A673 (cell line): Measurements from ENCODE around the gene SCAF1.

Source experiments
- CTCF ChIP-seq: fragments of 300-800, 200-600 bp; sonication (generic); conservative IDR thresholded peaks from 2 replicates; pipeline ENCODE4 v1.5.1; 2017; ENCODE audit warnings: low read depth, mild to moderate bottlenecking, antibody characterized with exemption, low read length, moderate library complexity, mixed read lengths
- EZH2 ChIP-seq: fragments of 200-600 bp; sonication (generic); IDR thresholded peaks from 2 replicates; pipeline ENCODE4 v1.6.1; 2017; ENCODE audit warnings: borderline replicate concordance, low read depth, mild to moderate bottlenecking, mixed read lengths, antibody characterized with exemption, low read length; ENCODE audit not compliant: poor library complexity, severe bottlenecking

DNA sequence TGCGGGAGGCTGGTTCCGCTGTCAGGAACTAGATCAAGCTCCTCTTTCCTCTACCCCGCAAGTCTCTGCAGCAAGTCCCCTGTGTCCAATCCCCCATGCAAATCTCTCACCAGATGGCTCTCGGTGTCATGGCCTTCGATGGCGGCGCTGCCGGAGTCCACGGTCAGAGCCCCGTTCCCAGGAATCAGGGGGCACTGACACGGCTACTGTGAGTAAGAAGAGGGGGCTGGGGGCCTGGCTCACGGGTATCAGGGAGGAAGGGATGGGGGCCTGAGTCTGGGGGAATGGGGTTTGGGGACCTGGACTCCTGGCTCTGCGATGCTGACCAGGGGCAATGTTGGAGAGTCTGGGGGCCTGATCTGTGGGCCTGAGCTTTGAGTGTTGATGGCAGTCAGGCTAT, 4.0 kb downstream of the SCAF1 start:
- TF ChIP-seq CTCF (no peak), EZH2 (no peak)
